K562 (cell line): Measurements from ENCODE around the gene HOXA11. TPM values are rescaled to one million over a fixed set of nuclear protein-coding genes. Genes with fewer than 3 reads are reported as not detected.

Source experiments
- ATF1 ChIP-seq, 2 experiments: fragments of 450-650 bp in 1 of 2; IDR thresholded peaks; 2 replicates each; pipeline ENCODE4 v1.6.1; 2016; ENCODE audit warnings: missing compliant biosample characterization in 1 of 2, missing genetic modification characterization in 1 of 2
- CBFA2T3 ChIP-seq: fragments of 450-650 bp; IDR thresholded peaks from 2 replicates; pipeline ENCODE4 v1.6.1; 2017
- GMEB1 ChIP-seq: fragments of 250-450 bp; sonication (Bioruptor Pico); IDR thresholded peaks from 2 replicates; pipeline ENCODE4 v1.4.0; 2020; ENCODE audit warnings: mild to moderate bottlenecking
- PRPF4 ChIP-seq: fragments of 200-400 bp; formaldehyde crosslinking; IDR thresholded peaks from one replicate; pipeline ENCODE4 v1.6.1; 2017; ENCODE audit warnings: low read length, low read depth, mild to moderate bottlenecking; ENCODE audit not compliant: insufficient read depth, poor library complexity, severe bottlenecking
- RBM39 ChIP-seq: fragments of 200-400 bp; formaldehyde crosslinking; optimal IDR thresholded peaks from 2 replicates; pipeline ENCODE3; 2018; ENCODE audit warnings: low read depth, low read length
- SETDB1 ChIP-seq: IDR thresholded peaks from one replicate; pipeline ENCODE4 v1.6.1; 2012; ENCODE audit warnings: low read length, control low read depth, inconsistent platforms
- TAF1 ChIP-seq: IDR thresholded peaks from 2 replicates; pipeline ENCODE4 v1.6.1; 2011; ENCODE audit warnings: mild to moderate bottlenecking, low read length, moderate library complexity; ENCODE audit not compliant: insufficient read depth, control insufficient read depth, severe bottlenecking; ENCODE audit errors: extremely low read depth
- polyA plus RNA-seq, 8 experiments: library from polyadenylated mRNA; depleted of rRNA in 4 of 8; stranded (reverse) in 5 of 8; unstranded in 3 of 8; fragments of >200 nt; fragmentation: Nextera tagmentation in 2 of 8; fragmentation: Illumina TruSeq in 1 of 8; extraction: Ambion mirVana in 2 of 8; extraction: Trizol in 1 of 8; gene quantifications; 2 replicates each; pipeline versions ENCODE4 v1.2.1 to v1.2.3, GENCODE V29; 2011 to 2014; ENCODE audit warnings: inconsistent platforms in 1 of 8, missing spikeins in 1 of 8
- total RNA-seq, 7 experiments: library from RNA; depleted of rRNA in 6 of 7; stranded (reverse); fragments of >200 nt in 6 of 7; fragmentation: Illumina TruSeq in 2 of 7; extraction: Trizol in 2 of 7; gene quantifications; 2 replicates each; pipeline versions ENCODE4 v1.2.1 to v1.2.3, GENCODE V29; 2011 to 2021; ENCODE audit warnings: low replicate concordance in 1 of 7
- TF ChIP-seq, protein P1 (sequence below): fragments of 450-650 bp; IDR thresholded peaks from 2 replicates; pipeline ENCODE4 v1.6.1; 2018; ENCODE audit not compliant: partially characterized antibody
- TF ChIP-seq, protein P2 (sequence below): fragments of 250-450 bp; sonication (Bioruptor Pico); IDR thresholded peaks from 2 replicates; pipeline ENCODE4 v1.8.0; 2021; ENCODE audit warnings: moderate library complexity, mild to moderate bottlenecking, inconsistent platforms
- TF ChIP-seq, protein P3 (sequence below): fragments of 450-650 bp; IDR thresholded peaks from 2 replicates; pipeline ENCODE4 v1.6.1; 2016; ENCODE audit warnings: antibody characterized with exemption
- TF ChIP-seq, protein P4 (sequence below): fragments of 450-650 bp; formaldehyde crosslinking; IDR thresholded peaks from 2 replicates; pipeline ENCODE4 v1.4.0; 2022; ENCODE audit warnings: missing genetic modification characterization

HOXA11 gene
- total and polyA plus RNA-seq, 9 of the 15 experiments (the other 6 are each of a cell fraction or from before 2014, with no cell fraction given) = not detected

DNA sequence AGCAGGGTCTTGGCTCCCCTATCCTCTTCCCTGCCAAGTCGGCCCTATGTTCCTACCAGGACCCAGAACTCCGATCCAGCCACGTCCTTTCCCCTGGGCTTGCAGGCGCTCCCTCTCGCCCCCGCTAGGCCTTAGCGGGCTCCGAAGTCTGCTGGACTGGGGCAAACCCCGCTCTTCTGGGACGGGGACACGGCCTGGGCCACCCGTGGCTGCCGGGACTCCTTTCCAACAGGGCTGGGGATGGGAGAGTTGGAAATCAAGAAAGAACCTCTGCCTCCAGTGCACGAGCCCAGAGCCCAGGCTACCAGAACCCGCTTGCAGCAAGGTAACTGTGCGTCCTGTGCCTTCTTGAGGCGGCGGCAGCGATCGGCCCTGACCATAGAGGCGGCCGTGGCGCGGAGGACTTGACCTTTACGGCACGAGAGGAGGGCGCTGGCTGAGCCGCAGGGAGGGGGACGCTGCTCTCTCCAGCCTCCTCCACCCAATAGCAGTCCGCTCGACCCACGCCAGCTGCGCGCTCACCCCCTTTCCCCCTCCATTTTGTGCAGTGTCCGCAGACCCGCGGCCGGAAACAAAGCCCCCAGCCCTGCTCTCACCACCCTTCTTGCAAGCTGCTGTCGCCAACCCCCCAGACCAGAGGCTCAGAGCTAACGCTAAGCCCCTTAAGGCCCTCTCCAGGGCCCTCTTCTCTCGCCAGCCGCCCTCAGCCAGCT lies 7.0 kb upstream of the HOXA11 start (continued):
- TF ChIP-seq, protein P1, sequence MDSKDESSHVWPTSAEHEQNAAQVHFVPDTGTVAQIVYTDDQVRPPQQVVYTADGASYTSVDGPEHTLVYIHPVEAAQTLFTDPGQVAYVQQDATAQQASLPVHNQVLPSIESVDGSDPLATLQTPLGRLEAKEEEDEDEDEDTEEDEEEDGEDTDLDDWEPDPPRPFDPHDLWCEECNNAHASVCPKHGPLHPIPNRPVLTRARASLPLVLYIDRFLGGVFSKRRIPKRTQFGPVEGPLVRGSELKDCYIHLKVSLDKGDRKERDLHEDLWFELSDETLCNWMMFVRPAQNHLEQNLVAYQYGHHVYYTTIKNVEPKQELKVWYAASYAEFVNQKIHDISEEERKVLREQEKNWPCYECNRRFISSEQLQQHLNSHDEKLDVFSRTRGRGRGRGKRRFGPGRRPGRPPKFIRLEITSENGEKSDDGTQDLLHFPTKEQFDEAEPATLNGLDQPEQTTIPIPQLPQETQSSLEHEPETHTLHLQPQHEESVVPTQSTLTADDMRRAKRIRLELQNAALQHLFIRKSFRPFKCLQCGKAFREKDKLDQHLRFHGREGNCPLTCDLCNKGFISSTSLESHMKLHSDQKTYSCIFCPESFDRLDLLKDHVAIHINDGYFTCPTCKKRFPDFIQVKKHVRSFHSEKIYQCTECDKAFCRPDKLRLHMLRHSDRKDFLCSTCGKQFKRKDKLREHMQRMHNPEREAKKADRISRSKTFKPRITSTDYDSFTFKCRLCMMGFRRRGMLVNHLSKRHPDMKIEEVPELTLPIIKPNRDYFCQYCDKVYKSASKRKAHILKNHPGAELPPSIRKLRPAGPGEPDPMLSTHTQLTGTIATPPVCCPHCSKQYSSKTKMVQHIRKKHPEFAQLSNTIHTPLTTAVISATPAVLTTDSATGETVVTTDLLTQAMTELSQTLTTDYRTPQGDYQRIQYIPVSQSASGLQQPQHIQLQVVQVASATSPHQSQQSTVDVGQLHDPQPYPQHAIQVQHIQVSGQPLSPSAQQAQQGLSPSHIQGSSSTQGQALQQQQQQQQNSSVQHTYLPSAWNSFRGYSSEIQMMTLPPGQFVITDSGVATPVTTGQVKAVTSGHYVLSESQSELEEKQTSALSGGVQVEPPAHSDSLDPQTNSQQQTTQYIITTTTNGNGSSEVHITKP = no peak
- TF ChIP-seq PRPF4 = no peak
- no peak for TF ChIP-seq ATF1 (CRISPR knock-in tag; IDR thresholded peaks at IDR 0.05)
- TF ChIP-seq ATF1 (tag; IDR thresholded peaks at IDR 0.05) = no peak
- no peak for TF ChIP-seq TAF1
- TF ChIP-seq CBFA2T3 = no peak
- TF ChIP-seq, protein P2, sequence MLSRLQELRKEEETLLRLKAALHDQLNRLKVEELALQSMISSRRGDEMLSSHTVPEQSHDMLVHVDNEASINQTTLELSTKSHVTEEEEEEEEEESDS (CRISPR knock-in tag) = no peak
- TF ChIP-seq GMEB1 = no peak
- TF ChIP-seq, protein P3, sequence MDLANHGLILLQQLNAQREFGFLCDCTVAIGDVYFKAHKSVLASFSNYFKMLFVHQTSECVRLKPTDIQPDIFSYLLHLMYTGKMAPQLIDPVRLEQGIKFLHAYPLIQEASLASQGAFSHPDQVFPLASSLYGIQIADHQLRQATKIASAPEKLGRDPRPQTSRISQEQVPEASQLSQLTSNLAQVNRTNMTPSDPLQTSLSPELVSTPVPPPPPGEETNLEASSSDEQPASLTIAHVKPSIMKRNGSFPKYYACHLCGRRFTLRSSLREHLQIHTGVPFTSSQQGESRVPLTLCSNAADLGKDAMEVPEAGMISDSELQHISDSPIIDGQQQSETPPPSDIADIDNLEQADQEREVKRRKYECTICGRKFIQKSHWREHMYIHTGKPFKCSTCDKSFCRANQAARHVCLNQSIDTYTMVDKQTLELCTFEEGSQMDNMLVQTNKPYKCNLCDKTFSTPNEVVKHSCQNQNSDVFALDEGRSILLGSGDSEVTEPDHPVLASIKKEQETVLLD = no peak
- TF ChIP-seq, protein P4, sequence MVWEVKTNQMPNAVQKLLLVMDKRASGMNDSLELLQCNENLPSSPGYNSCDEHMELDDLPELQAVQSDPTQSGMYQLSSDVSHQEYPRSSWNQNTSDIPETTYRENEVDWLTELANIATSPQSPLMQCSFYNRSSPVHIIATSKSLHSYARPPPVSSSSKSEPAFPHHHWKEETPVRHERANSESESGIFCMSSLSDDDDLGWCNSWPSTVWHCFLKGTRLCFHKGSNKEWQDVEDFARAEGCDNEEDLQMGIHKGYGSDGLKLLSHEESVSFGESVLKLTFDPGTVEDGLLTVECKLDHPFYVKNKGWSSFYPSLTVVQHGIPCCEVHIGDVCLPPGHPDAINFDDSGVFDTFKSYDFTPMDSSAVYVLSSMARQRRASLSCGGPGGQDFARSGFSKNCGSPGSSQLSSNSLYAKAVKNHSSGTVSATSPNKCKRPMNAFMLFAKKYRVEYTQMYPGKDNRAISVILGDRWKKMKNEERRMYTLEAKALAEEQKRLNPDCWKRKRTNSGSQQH = no peak
- no peak for TF ChIP-seq RBM39
- TF ChIP-seq SETDB1 = no peak
